Measurements from ENCODE around the gene EME1.

GRCh38 chr17:50350733-50351132 lies 22.3 kb upstream of the EME1 start:
- TF ChIP-seq PPARA (CRISPR knock-in tag; IDR thresholded peaks at IDR 0.05; ENCODE audit: borderline replicate concordance): no peak
- TF ChIP-seq RARB (CRISPR knock-in tag; IDR thresholded peaks at IDR 0.05): no peak
